HG03060 (cell line): ENCODE measurements around the gene RNF166.

Experiments used
- ATAC-seq: cut with Tn5 transposase; IDR thresholded peaks from one replicate; pipeline ENCODE4 v1.9.1; 2021; ENCODE audit warnings: low read depth, moderate number of reproducible peaks; ENCODE audit not compliant: unreplicated experiment

The RNF166 gene

GRCh38 chr16:88655053-88655732, 51.0 kb downstream of the RNF166 start:
- no peak for ATAC-seq

GRCh38 chr16:88654363-88655052, 51.7 kb downstream of the RNF166 start:
- ATAC-seq = no peak

GRCh38 chr16:88653596-88654362, 52.4 kb downstream of the RNF166 start:
- no peak for ATAC-seq

GRCh38 chr16:88653101-88653500, 53.1 kb downstream of the RNF166 start:
- ATAC-seq = no peak

GRCh38 chr16:88652762-88653063, 53.5 kb downstream of the RNF166 start:
- no peak for ATAC-seq

- no peak for ATAC-seq
Measured at GRCh38 chr16:88651989-88652761, 54.0 kb downstream of the RNF166 start.

GRCh38 chr16:88651276-88651988, 54.8 kb downstream of the RNF166 start:
- ATAC-seq = peak; percentile 51

GRCh38 chr16:88650749-88651275, 55.4 kb downstream of the RNF166 start, which contains the start of gene CYBA:
Gene CYBA (minus strand): TSS chr16:88651053. CDS start chr16:88651013, 40 bp downstream.
- ATAC-seq = peak; percentile 45

- ATAC-seq = no peak
Measured at GRCh38 chr16:88649924-88650748, 56.1 kb downstream of the RNF166 start.

GRCh38 chr16:88649195-88649923, 56.8 kb downstream of the RNF166 start:
- ATAC-seq = no peak

- no peak for ATAC-seq
Measured at GRCh38 chr16:88647178-88648070, 58.8 kb downstream of the RNF166 start.
